ENCODE data around the gene LY6G5C.

- TF ChIP-seq CTCF (IDR thresholded peaks at IDR 0.05) (no peak), EZH2 (IDR thresholded peaks at IDR 0.05; ENCODE audit: borderline replicate concordance, insufficient read depth, low read depth, low read length, poor library complexity, severe bottlenecking) (no peak)
Measured at GRCh38 chr6:31710523-31711219, 29.8 kb upstream of the LY6G5C start.

Data from B cell (primary cell).